ENCODE data around the gene RGS2.
A peak's percentile ranks its signal among the peaks of the same experiment; 100 is the strongest.

The RGS2 gene

DNA sequence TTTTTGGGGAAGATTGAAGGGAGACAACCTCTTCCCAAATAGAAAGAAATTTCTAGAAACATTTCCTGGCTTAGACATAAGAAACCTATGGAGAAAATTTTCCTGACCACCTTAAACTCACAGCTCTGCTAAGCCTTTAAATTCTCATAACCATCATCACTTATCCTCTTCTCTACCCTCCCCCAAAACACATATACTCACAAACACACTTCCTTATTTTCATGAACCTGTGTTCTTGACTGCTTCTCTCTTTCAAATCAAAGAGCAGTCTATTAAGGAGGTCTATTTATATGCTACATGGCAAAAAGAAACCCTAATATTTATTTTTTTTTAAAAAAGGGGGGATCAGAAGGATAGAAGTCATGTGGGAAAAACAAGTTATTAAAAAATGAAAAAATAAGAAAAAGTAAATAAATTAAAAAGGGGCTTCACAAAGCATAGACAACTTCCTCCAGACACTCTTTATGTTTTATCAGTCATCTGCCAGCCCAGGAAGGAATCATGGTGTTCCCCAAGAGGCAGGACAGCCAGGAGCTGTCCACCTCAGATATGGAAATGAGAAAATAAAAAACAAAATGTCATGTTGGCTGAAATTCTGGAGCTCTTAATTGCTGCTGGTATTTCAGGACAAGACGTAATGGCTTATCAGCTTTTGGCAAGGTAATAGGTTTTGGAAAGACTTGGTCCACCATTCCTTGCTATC is 12.8 kb upstream of the RGS2 start:
- no peak for DNase-seq (ENCODE audit: low read depth)

DNA sequence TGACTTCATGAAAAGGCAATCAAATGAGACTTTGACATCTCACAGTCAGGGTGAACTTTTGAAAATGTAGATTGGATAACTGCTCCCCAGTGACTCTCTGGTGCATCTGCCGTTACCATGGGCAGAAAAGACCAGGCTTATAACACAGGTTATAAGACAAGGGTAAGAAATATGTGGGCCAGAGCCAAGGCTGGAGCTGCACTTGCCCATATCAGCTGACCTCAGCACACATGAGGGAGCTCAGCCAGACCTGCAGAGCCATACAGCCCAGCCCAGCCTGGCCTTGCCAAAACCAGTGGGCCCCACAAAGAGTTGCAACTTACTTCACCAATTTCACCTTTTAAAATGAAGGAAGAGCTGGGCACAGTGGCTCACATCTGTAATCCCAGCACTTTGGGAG is 11.7 kb upstream of the RGS2 start:
- no peak for DNase-seq (ENCODE audit: low read depth)

GRCh38 chr1:192797891-192798290 is 10.9 kb upstream of the RGS2 start:
- DNase-seq (ENCODE audit: low read depth), result no peak

DNA sequence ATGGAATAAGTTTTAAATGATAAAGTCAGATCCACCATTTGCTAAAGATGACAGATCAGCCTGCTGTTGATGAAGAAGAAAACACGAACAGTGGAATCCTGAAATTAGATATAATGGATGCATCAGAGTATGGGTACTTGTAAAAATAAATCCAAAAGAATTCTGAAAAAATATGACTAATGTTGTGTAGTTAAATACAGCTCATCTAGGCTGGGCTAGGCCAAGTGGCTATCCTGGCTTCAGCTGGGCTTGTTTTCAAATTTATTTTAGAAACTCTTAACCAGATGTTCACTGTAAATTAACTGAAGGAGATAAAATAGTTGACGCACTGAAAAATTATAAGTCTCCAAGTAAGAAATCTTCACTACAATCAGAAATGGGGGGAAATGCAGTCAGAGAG is 7.4 kb upstream of the RGS2 start:
- DNase-seq (ENCODE audit: low read depth), result no peak

GRCh38 chr1:192802406-192802805 is 6.4 kb upstream of the RGS2 start:
- DNase-seq (ENCODE audit: low read depth), result no peak

GRCh38 chr1:192803501-192803900 is 5.3 kb upstream of the RGS2 start:
- no peak for DNase-seq (ENCODE audit: low read depth)

DNA sequence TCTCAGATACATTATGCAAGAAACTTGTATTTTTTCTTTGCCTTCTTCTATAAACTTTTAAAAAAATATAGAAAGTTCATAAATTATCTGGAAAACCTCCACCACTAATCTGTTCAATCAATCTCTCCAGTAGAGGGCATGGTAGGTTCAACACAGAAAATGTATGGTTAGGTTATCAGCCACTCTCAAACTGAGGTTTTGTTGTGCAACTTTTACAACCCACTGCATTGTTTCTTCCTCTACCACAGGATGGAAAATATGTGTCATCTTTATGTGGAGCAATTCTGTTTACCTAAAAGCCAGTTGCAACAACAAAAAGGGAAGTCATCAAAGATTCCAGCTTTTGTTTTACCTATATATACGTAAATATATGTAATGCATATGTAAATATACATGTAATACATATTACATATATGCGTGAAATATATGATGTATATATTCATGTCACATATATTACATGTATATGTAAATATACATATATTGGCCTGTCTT is 3.0 kb upstream of the RGS2 start:
- peak; percentile 96 for DNase-seq (ENCODE audit: low read depth)

DNA sequence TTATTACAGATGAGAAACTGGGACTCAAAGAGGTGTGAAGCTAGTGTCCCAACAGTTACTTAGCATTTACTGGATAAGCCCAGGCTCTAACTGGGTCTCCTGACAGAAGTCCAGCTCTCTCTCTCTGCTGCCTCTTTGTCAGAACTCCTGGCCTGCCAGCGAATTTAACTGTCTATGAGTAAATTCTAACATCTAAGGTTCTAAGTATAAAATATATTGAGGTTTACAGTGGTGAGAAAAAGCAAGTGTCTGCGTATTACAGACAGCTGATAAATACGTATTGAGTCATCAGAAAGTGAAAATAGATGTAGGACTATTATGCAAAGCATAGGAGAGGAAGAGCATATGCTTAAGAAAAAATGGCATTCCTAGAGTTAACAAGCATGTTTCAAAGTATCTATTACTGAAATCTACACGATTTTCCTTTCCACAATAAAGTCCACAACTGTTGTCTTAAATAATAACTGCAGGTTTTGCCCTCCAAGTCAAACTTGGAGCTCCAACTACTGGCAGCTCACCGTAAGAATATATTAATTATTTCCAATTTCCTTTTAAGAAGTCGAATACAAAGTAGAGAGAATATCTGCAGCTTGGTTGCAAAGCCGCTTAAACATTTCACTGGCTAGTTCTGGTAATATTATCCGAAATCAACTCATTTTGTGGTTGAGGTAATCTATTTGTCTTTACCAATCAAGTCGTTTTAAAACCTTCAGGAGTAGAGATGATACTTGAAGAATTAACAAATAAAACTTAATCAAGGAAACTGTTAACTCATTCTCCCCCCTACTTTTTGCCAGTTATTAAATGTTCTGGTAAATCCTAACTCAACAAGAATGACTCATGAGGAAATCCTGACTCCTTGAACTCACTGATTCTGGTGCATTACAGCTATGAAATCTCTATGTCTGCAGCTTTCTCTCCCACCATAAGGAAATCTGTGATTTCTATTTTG is 1.4 kb upstream of the RGS2 start:
- DNase-seq (ENCODE audit: low read depth), result peak; percentile 83

DNA sequence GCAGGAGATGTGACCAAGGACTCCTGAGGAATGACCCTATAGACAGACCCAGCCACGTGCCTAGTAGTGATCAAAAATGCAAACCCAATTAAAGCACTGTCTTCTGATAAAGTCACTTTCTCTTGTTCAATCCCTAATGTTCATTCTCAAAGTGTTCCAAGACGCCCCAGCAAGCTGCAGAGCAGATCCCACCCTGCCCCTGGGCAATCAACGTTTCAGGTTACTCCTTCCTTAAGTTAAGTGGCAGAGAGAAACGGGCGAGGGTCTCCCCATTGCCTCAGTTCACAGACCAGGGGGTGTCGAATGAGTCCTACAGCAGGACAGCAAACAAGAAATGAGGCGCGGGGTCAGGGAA is 699 bp upstream of the RGS2 start:
- no peak for DNase-seq (ENCODE audit: low read depth)

- DNase-seq (ENCODE audit: low read depth), result peak; percentile 75
Measured at GRCh38 chr1:192809307-192810252, 741 bp downstream of the RGS2 start.

- DNase-seq (ENCODE audit: low read depth), result peak; percentile 55
Measured at GRCh38 chr1:192810253-192810880, 1.5 kb downstream of the RGS2 start.

- no peak for DNase-seq (ENCODE audit: low read depth)
Measured at GRCh38 chr1:192811006-192811405, 2.2 kb downstream of the RGS2 start.

DNA sequence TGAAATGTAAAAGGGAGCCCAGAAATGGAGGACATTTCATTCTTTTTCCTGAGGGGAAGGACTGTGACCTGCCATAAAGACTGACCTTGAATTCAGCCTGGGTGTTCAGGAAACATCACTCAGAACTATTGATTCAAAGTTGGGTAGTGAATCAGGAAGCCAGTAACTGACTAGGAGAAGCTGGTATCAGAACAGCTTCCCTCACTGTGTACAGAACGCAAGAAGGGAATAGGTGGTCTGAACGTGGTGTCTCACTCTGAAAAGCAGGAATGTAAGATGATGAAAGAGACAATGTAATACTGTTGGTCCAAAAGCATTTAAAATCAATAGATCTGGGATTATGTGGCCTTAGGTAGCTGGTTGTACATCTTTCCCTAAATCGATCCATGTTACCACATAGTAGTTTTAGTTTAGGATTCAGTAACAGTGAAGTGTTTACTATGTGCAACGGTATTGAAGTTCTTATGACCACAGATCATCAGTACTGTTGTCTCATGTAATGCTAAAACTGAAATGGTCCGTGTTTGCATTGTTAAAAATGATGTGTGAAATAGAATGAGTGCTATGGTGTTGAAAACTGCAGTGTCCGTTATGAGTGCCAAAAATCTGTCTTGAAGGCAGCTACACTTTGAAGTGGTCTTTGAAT is 2.9 kb downstream of the RGS2 start:
- no peak for DNase-seq (ENCODE audit: low read depth)

DNA sequence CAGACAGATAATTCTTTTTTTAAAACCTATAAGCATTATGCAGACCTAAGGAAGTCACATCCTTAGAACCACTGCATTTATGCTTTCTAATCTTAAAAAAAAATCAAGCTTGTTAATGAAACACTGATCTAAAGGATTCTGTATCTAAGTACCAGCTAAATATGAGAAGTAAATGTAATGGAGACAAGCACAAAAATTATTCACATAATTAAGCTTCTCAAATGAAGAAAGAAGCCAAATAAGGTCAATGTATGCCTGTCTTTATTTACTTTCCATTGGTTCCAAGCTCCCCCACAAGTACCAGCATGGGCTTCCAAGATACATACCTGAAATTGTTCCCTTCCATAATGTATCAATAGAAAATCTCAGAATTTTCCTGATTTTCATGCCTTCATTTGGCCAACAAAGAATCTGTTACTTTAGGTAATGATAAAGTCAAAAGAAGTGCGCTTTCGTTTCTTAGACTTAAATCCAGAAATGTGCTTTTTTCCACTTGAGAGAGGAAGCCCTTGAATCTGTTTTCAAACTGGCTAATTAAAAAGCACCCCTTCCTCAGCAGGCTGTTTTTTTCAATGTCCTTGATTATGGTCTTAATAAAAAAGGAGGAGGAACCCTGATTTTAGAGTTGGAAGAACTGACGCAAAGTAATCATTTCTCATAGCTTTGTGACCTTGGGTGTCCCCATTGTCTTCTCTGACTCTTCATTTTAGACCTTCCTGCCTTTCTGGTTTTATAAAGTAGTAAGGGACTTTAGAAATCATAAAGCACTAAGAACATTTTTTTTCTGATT is 3.8 kb downstream of the RGS2 start:
- peak; percentile 49 for DNase-seq (ENCODE audit: low read depth)

DNA sequence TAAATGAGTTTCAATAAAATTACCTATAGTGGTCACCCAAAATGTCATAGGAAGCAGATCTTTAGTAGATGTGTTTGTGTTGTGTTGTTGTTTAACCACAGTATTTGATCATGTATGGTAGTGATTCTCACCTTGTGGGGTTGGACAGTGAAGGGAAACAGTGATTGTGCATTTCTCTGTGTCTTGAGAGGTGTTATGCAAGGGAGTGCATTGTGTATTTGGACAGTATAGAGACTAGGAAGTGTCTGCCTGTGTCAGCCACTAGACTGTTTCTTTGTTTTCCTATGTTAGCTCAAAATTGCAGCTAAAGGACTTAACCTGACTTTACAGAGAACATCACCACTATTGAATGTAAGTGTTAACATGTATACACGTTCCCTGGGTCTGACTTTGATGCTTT is 6.0 kb downstream of the RGS2 start:
- no peak for DNase-seq (ENCODE audit: low read depth)

DNA sequence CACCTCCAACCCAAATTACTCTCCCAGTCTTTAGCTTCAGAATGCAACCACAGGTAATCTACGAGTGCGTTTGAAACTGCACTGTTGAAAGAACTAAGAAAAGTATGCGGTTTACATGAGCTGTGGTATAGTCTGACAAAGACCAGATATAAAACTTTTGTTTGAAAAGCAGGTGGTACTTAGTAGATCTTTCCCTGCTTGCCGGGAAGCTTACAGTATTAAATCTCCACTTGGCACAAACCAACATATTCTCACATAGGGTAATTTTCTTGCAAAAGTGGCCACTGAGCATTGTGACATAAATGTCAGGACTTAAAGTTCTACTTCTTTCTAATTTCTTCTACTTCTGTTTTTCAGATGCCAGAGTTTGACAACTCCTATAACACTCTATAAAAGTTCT is 8.4 kb downstream of the RGS2 start:
- DNase-seq (ENCODE audit: low read depth), result no peak

- no peak for DNase-seq (ENCODE audit: low read depth)
Measured at GRCh38 chr1:192821296-192821695, 12.5 kb downstream of the RGS2 start.

DNA sequence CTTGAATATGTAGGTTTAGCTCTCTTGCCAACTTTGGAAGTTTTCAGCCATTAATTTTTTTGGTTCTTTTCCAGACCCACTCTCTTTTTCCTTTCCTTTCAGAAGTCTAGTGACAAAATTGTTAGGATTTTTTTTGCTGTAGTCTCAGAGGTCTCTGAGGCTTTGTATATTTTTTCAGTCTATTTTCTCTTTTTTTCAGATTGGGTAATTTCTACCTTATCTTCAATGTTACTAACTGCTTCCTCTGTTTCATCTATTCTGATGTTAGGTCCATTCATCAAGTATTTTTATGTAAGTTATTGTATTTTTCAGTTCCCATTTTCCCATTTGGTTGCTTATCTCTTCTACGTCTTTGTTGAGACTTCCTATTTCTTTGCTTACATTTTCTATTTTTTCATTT is 15.7 kb downstream of the RGS2 start:
- DNase-seq (ENCODE audit: low read depth), result no peak

- peak; percentile 23 for DNase-seq (ENCODE audit: low read depth)
Measured at GRCh38 chr1:192826791-192827546, 18.1 kb downstream of the RGS2 start.
